HEK293 (cell line): ENCODE measurements around the gene OTOP3.

Experiments
- CTCF ChIA-PET: fragments of 350-600 bp; formaldehyde crosslinking; extraction: SDS; loops from one replicate; lab custom pipeline; 2021; ENCODE audit warnings: antibody characterized with exemption; lab: Yijun Ruan, JAX
- POLR2A ChIA-PET: fragments of 300-600 bp; formaldehyde crosslinking; extraction: SDS; loops from one replicate; lab custom pipeline; 2020; ENCODE audit warnings: antibody characterized with exemption, inconsistent platforms; lab: Yijun Ruan, JAX
- H3K27ac ChIP-seq: fragments of 200-500 bp; sonication (Bioruptor generic); 2 replicates; pipeline ENCODE4 v1.5.1; 2014; ENCODE audit warnings: low read depth, low read length, control low read depth, inconsistent platforms; ENCODE audit errors: extremely low read depth
- H3K36me3 ChIP-seq, 2 experiments: fragments of 200-500 bp in 1 of 2; sonication (Bioruptor generic) in 1 of 2; 1 replicate in 1 of 2; 2 replicates in 1 of 2; pipeline ENCODE4 v1.5.1; 2014 to 2017; ENCODE audit warnings: inconsistent platforms in 2 of 2, low read length in 2 of 2; ENCODE audit not compliant: control insufficient read depth in 2 of 2, insufficient read depth in 1 of 2
- H3K4me1 ChIP-seq: fragments of 200-500 bp; sonication (Bioruptor generic); 2 replicates; pipeline ENCODE4 v1.5.1; 2014; ENCODE audit warnings: mild to moderate bottlenecking, low read length, inconsistent platforms; ENCODE audit not compliant: control insufficient read depth, insufficient read depth
- H3K4me3 ChIP-seq: 2 replicates; pipeline ENCODE4 v1.5.1; 2011; ENCODE audit warnings: low read depth, mild to moderate bottlenecking, control low read depth, low read length, moderate library complexity
- H3K9me3 ChIP-seq: fragments of 200-500 bp; sonication (Bioruptor generic); 2 replicates; pipeline ENCODE4 v1.5.1; 2014; ENCODE audit warnings: low read depth, low read length, inconsistent platforms; ENCODE audit not compliant: control insufficient read depth, insufficient read depth
- AEBP2 ChIP-seq: fragments of 450-650 bp; formaldehyde crosslinking; IDR thresholded peaks from 2 replicates; pipeline ENCODE4 v1.5.1; 2016; ENCODE audit warnings: missing biosample characterization, missing genetic modification characterization, borderline replicate concordance
- GLIS2 ChIP-seq: fragments of 450-650 bp; formaldehyde crosslinking; IDR thresholded peaks from 2 replicates; pipeline ENCODE4 v1.5.1; 2016; ENCODE audit warnings: missing biosample characterization, missing genetic modification characterization
- KLF16 ChIP-seq: fragments of 450-650 bp; formaldehyde crosslinking; IDR thresholded peaks from 2 replicates; pipeline ENCODE4 v1.5.1; 2017; ENCODE audit warnings: missing biosample characterization, missing genetic modification characterization
- PRDM10 ChIP-seq: fragments of 450-650 bp; formaldehyde crosslinking; IDR thresholded peaks from 2 replicates; pipeline ENCODE4 v1.5.1; 2016; ENCODE audit warnings: missing biosample characterization, missing genetic modification characterization
- PRDM2 ChIP-seq: fragments of 450-650 bp; formaldehyde crosslinking; IDR thresholded peaks from 2 replicates; pipeline ENCODE4 v1.5.1; 2016; ENCODE audit warnings: missing biosample characterization, missing genetic modification characterization, borderline replicate concordance
- SP2 ChIP-seq: fragments of 450-650 bp; formaldehyde crosslinking; IDR thresholded peaks from 2 replicates; pipeline ENCODE4 v1.5.1; 2016; ENCODE audit warnings: missing biosample characterization, missing genetic modification characterization
- ZIC2 ChIP-seq: fragments of 450-650 bp; formaldehyde crosslinking; IDR thresholded peaks from 2 replicates; pipeline ENCODE4 v1.5.1; 2016; ENCODE audit warnings: missing biosample characterization, missing genetic modification characterization
- ZNF280C ChIP-seq: fragments of 450-650 bp; formaldehyde crosslinking; IDR thresholded peaks from 2 replicates; pipeline ENCODE4 v1.5.1; 2016; ENCODE audit warnings: missing biosample characterization, missing genetic modification characterization
- ZNF292 ChIP-seq: fragments of 450-650 bp; formaldehyde crosslinking; IDR thresholded peaks from 2 replicates; pipeline ENCODE4 v1.5.1; 2016; ENCODE audit warnings: low read depth, missing biosample characterization, missing genetic modification characterization, borderline replicate concordance
- ZNF341 ChIP-seq: fragments of 450-650 bp; formaldehyde crosslinking; IDR thresholded peaks from 2 replicates; pipeline ENCODE4; 2016; ENCODE audit warnings: low read depth, missing biosample characterization, missing genetic modification characterization
- ZNF404 ChIP-seq: fragments of 450-650 bp; formaldehyde crosslinking; IDR thresholded peaks from 2 replicates; pipeline ENCODE4 v1.5.1; 2017; ENCODE audit warnings: missing biosample characterization, missing genetic modification characterization
- ZSCAN16 ChIP-seq: fragments of 450-650 bp; formaldehyde crosslinking; IDR thresholded peaks from 2 replicates; pipeline ENCODE4 v1.5.1; 2016; ENCODE audit warnings: missing biosample characterization, missing genetic modification characterization
- ZSCAN4 ChIP-seq: fragments of 450-650 bp; formaldehyde crosslinking; IDR thresholded peaks from 2 replicates; pipeline ENCODE4 v1.5.1; 2017; ENCODE audit warnings: missing biosample characterization, missing genetic modification characterization

Gene OTOP3

GRCh38 chr17:74947041-74947754 lies 11.5 kb downstream of the OTOP3 start (continued):
- TF ChIP-seq ZNF280C (tag by site-specific recombination): no peak
- TF ChIP-seq ZSCAN4 (tag by site-specific recombination): no peak
- no peak for TF ChIP-seq PRDM10 (tag by site-specific recombination)
- TF ChIP-seq ZNF341 (tag by site-specific recombination): no peak
- no peak for TF ChIP-seq ZSCAN16 (tag by site-specific recombination)
- TF ChIP-seq AEBP2 (tag by site-specific recombination): no peak

GRCh38 chr17:74949455-74950115 lies 13.9 kb downstream of the OTOP3 start:
- Histone ChIP-seq H3K4me3 (no peak overlapping the region), H3K36me3 (no peaks in the 10 kb centered on the region), H3K4me1 (no peaks in the 10 kb centered on the region), H3K9me3 (no peaks in the 10 kb centered on the region), H3K27ac (no peak overlapping the region)
- CTCF ChIA-PET: interaction anchor here (0.6 to 10.3 kb wide), 6 partner anchors 10 to 158 kb away, joined by 3 to 100 read pairs (median 6); no protein-coding TSS in a partner anchor
- TF ChIP-seq KLF16 (tag by site-specific recombination) (no peak), GLIS2 (peak; percentile 58), ZNF292 (tag by site-specific recombination) (no peak), PRDM2 (tag by site-specific recombination) (no peak), ZNF404 (tag by site-specific recombination) (no peak), ZIC2 (tag by site-specific recombination) (peak; percentile 61), SP2 (tag by site-specific recombination) (peak; percentile 31; the same call in 1 of the 2 replicates), PRDM10 (tag by site-specific recombination) (peak; percentile 70)
- POLR2A ChIA-PET: interaction anchor here (1.7 kb wide), 1 partner anchor 77 kb away, joined by 5 read pairs; the partner anchor contains the start of gene FDXR
